Activated CD8-positive, alpha-beta memory T cell treated with anti-CD3 and anti-CD28 coated beads, Interleukin-2, amount 50 U/mL, for 48 hours (primary cell): Measurements from ENCODE around the gene SNRPB.
"Not testable (repeated sequence)": the region's sequence is repeated elsewhere in the genome, so short reads cannot be mapped to it uniquely, and the experiment has no call there.

ENCODE experiments used
- DNase-seq: peaks from one replicate; pipeline ENCODE4 v3.0.0-alpha.2; 2020

SNRPB gene

GRCh38 chr20:2470423-2471193 lies at the start of gene SNRPB:
Gene SNRPB (minus strand): TSS chr20:2470789. CDS start chr20:2470690, 99 bp downstream.
- peak; percentile 95 for DNase-seq

GRCh38 chr20:2519115-2519809 lies 48.7 kb upstream of the SNRPB start:
- DNase-seq, result no peak

GRCh38 chr20:2518558-2518957 lies 48.0 kb upstream of the SNRPB start:
- no peak for DNase-seq

GRCh38 chr20:2518096-2518495 lies 47.5 kb upstream of the SNRPB start:
- no peak for DNase-seq

GRCh38 chr20:2516399-2516798 lies 45.8 kb upstream of the SNRPB start:
- no peak for DNase-seq

GRCh38 chr20:2515203-2515602 lies 44.6 kb upstream of the SNRPB start:
- DNase-seq, result no peak

GRCh38 chr20:2509794-2510193 lies 39.2 kb upstream of the SNRPB start:
- no peak for DNase-seq

GRCh38 chr20:2509468-2509781 lies 38.8 kb upstream of the SNRPB start:
- no peak for DNase-seq

- DNase-seq, result peak; percentile 88
Observed at GRCh38 chr20:2508631-2509467, 38.3 kb upstream of the SNRPB start, which contains the start of gene ZNF343. Gene ZNF343 (minus strand): TSS chr20:2508915. CDS start chr20:2493895, 15,020 bp downstream.

GRCh38 chr20:2507875-2508630 lies 37.5 kb upstream of the SNRPB start:
- DNase-seq, result no peak

- DNase-seq, result no peak
Observed at GRCh38 chr20:2507464-2507863, 36.9 kb upstream of the SNRPB start.

GRCh38 chr20:2506426-2506825 lies 35.8 kb upstream of the SNRPB start:
- not testable (repeated sequence) for DNase-seq

GRCh38 chr20:2504803-2505202 lies 34.2 kb upstream of the SNRPB start:
- DNase-seq, result not testable (repeated sequence)

- not testable (repeated sequence) for DNase-seq
Observed at GRCh38 chr20:2502808-2503384, 32.3 kb upstream of the SNRPB start.

GRCh38 chr20:2485661-2486060 lies 15.1 kb upstream of the SNRPB start:
- DNase-seq, result no peak

GRCh38 chr20:2485080-2485479 lies 14.5 kb upstream of the SNRPB start:
- no peak for DNase-seq

- DNase-seq, result no peak
Observed at GRCh38 chr20:2483504-2483903, 12.9 kb upstream of the SNRPB start.

- no peak for DNase-seq
Observed at GRCh38 chr20:2480381-2480780, 9.8 kb upstream of the SNRPB start.

GRCh38 chr20:2476742-2477615 lies 6.4 kb upstream of the SNRPB start:
- no peak for DNase-seq

- no peak for DNase-seq
Observed at GRCh38 chr20:2475850-2476741, 5.5 kb upstream of the SNRPB start.
